GM23338 (cell line): ENCODE results near the gene MECP2. TPM values are rescaled to one million over a fixed set of nuclear protein-coding genes. Genes with fewer than 3 reads are reported as not detected.

ENCODE experiments used
- ATAC-seq: fragments of 200-7000 bp; cut with Tn5 transposase; 3 replicates; pipeline ENCODE4 v1.9.1; 2020
- DNase-seq: peaks from one replicate; pipeline ENCODE4 v3.0.0-alpha.2; 2015; ENCODE audit warnings: low spot score
- H2AFZ ChIP-seq: fragments of 200-600 bp; sonication (generic); 2 replicates; pipeline ENCODE4 v1.8.0; 2016; ENCODE audit warnings: antibody characterized with exemption, mild to moderate bottlenecking, moderate library complexity
- H3F3A ChIP-seq: fragments of 200-600 bp; sonication (generic); replicated peaks from 2 replicates; pipeline ENCODE4 v1.8.0; 2017; ENCODE audit warnings: antibody characterized with exemption, mixed run types, low read depth
- H3K27ac ChIP-seq: fragments of 200-600 bp; sonication (generic); 2 replicates; pipeline ENCODE4 v1.6.1; 2016; ENCODE audit warnings: low read depth
- H3K27me3 ChIP-seq: fragments of 200-600 bp; sonication (generic); 2 replicates; pipeline ENCODE4 v1.8.0; 2016; ENCODE audit warnings: mild to moderate bottlenecking, mixed run types, moderate library complexity; ENCODE audit not compliant: insufficient read depth
- H3K36me3 ChIP-seq: fragments of 200-600 bp; sonication (generic); 2 replicates; pipeline ENCODE4 v1.8.0; 2016; ENCODE audit warnings: mild to moderate bottlenecking; ENCODE audit not compliant: insufficient read depth
- H3K4me1 ChIP-seq: fragments of 200-600 bp; sonication (generic); 2 replicates; pipeline ENCODE4 v1.8.0; 2016; ENCODE audit warnings: mild to moderate bottlenecking, moderate library complexity; ENCODE audit not compliant: insufficient read depth
- H3K4me2 ChIP-seq: fragments of 200-600 bp; sonication (generic); 2 replicates; pipeline ENCODE4 v1.7.1; 2017; ENCODE audit warnings: mixed run types
- H3K4me3 ChIP-seq: fragments of 200-600 bp; sonication (generic); 2 replicates; pipeline ENCODE4 v1.6.1; 2016; ENCODE audit warnings: mixed run types
- H3K79me2 ChIP-seq: fragments of 200-600 bp; sonication (generic); replicated peaks from 2 replicates; pipeline ENCODE4 v1.8.0; 2017; ENCODE audit warnings: mild to moderate bottlenecking; ENCODE audit not compliant: insufficient read depth
- H3K9me2 ChIP-seq: fragments of 200-600 bp; sonication (generic); 2 replicates; pipeline ENCODE4 v1.8.0; 2017; ENCODE audit not compliant: insufficient read depth
- H4K20me1 ChIP-seq: fragments of 200-600 bp; sonication (generic); replicated peaks from 2 replicates; pipeline ENCODE4 v1.8.0; 2017; ENCODE audit warnings: mild to moderate bottlenecking; ENCODE audit not compliant: insufficient read depth
- H3K27ac Mint-ChIP-seq: 2 replicates; pipeline ENCODE4 v1.8.0; 2020; ENCODE audit warnings: inconsistent platforms, mild to moderate bottlenecking, moderate library complexity, mixed read lengths
- H3K27me3 Mint-ChIP-seq: 3 replicates; pipeline ENCODE4 v1.8.0; 2022; ENCODE audit warnings: low read depth, mild to moderate bottlenecking, moderate library complexity, mixed read lengths, inconsistent platforms; ENCODE audit not compliant: insufficient read depth, poor library complexity
- H3K36me3 Mint-ChIP-seq: 3 replicates; pipeline ENCODE4 v1.8.0; 2021; ENCODE audit warnings: low read depth, mild to moderate bottlenecking, inconsistent platforms, moderate library complexity, mixed read lengths
- H3K4me1 Mint-ChIP-seq: 3 replicates; pipeline ENCODE4 v1.8.0; 2020; ENCODE audit warnings: mild to moderate bottlenecking, inconsistent platforms, mixed read lengths
- H3K4me3 Mint-ChIP-seq: 3 replicates; pipeline ENCODE4 v1.8.0; 2021; ENCODE audit warnings: moderate library complexity, mild to moderate bottlenecking, inconsistent platforms, mixed read lengths
- H3K9me3 Mint-ChIP-seq: 3 replicates; pipeline ENCODE4 v1.8.0; 2020; ENCODE audit warnings: moderate library complexity, mild to moderate bottlenecking, inconsistent platforms, mixed read lengths
- CTCF ChIP-seq, 2 experiments: fragments of 200-600 bp in 1 of 2; sonication (generic) in 1 of 2; conservative IDR thresholded peaks; 2 replicates each; pipeline versions ENCODE4 v1.5.1 to v1.6.1; 2016 to 2017; ENCODE audit warnings: antibody characterized with exemption in 2 of 2, low read depth in 2 of 2, mild to moderate bottlenecking in 2 of 2, moderate library complexity in 1 of 2
- ETS1 ChIP-seq: IDR thresholded peaks from 2 replicates; pipeline ENCODE4 v1.6.1; 2016; ENCODE audit warnings: antibody characterized with exemption
- EZH2 ChIP-seq: fragments of 200-600 bp; sonication (generic); IDR thresholded peaks from one replicate; pipeline ENCODE4 v1.8.0; 2017; ENCODE audit warnings: antibody characterized with exemption, mild to moderate bottlenecking, low read depth; ENCODE audit not compliant: unreplicated experiment
- EZH2phosphoT487 ChIP-seq: fragments of 200-600 bp; sonication (generic); IDR thresholded peaks from one replicate; pipeline ENCODE4 v1.8.1; 2018; ENCODE audit warnings: antibody characterized with exemption; ENCODE audit not compliant: unreplicated experiment
- NANOG ChIP-seq: IDR thresholded peaks from 2 replicates; pipeline ENCODE4 v1.6.1; 2016; ENCODE audit warnings: antibody characterized with exemption, borderline replicate concordance
- POLR2AphosphoS5 ChIP-seq: IDR thresholded peaks from 2 replicates; pipeline ENCODE4 v1.6.1; 2016; ENCODE audit warnings: antibody characterized with exemption, low read depth
- ZNF331 ChIP-seq: fragments of 250-450 bp; sonication (Bioruptor Pico); IDR thresholded peaks from 2 replicates; pipeline ENCODE4 v1.5.0; 2020; ENCODE audit warnings: low read depth, mild to moderate bottlenecking, moderate library complexity
- ZNF462 ChIP-seq: fragments of 250-450 bp; sonication (Bioruptor Pico); IDR thresholded peaks from 2 replicates; pipeline ENCODE4 v1.5.0; 2020; ENCODE audit warnings: mild to moderate bottlenecking, moderate library complexity
- polyA plus RNA-seq: library from polyadenylated mRNA; unstranded; fragments of >200 nt; fragmentation: Nextera tagmentation; extraction: Ambion mirVana; gene quantifications from 2 replicates; pipeline ENCODE4 v1.2.1, GENCODE V29; 2016
- total RNA-seq: library from RNA; depleted of rRNA; stranded (reverse); fragments of >200 nt; shearing (Covaris generic); gene quantifications from 2 replicates; pipeline ENCODE4 v1.2.3, GENCODE V29; 2014

MECP2 gene
- total and polyA plus RNA-seq, 2 experiments from 2014 or later, result 27.7 to 32.7 TPM

- no peak for TF ChIP-seq EZH2phosphoT487
- TF ChIP-seq ZNF462 (CRISPR knock-in tag), result no peak
- no peak for TF ChIP-seq POLR2AphosphoS5
- no peak for TF ChIP-seq ETS1
These were observed 81.8 kb downstream of the MECP2 start (continued) for GRCh38 chrX:154015581-154016264.

GRCh38 chrX:154014429-154015380 is 82.8 kb downstream of the MECP2 start:
- ATAC-seq (no peak), DNase-seq (no peak)
- no peaks in the 10 kb centered on the region for H3K4me1 ChIP-seq
- Mint-ChIP-seq H3K9me3 (no peaks in the 10 kb centered on the region), H3K4me3 (no peak overlapping the region), H3K27me3 (no peaks in the 10 kb centered on the region), H3K4me1 (peaks cover 16% of the 10 kb centered on the region), H3K36me3 (peaks cover 26% of the 10 kb centered on the region; the same call in 2 of the 3 replicates), H3K27ac (no peak overlapping the region)
- H3K27ac ChIP-seq, result peak overlapping the region; percentile 63; the same call in 1 of the 2 replicates
- H2AFZ ChIP-seq, result no peak overlapping the region
- H4K20me1 ChIP-seq, result no peaks in the 10 kb centered on the region
- H3K79me2 ChIP-seq, result no peaks in the 10 kb centered on the region
- no peaks in the 10 kb centered on the region for H3K27me3 ChIP-seq
- TF ChIP-seq CTCF (conservative IDR thresholded peaks at IDR 0.05; ENCODE audit: low read depth in 2 of 2) (no peak), ZNF331 (no peak), EZH2 (no peak), POLR2AphosphoS5 (no peak), NANOG (no peak)
- no peaks in the 10 kb centered on the region for H3K36me3 ChIP-seq
- H3K4me2 ChIP-seq, result no peak overlapping the region
- H3F3A ChIP-seq, result no peaks in the 10 kb centered on the region
- no peak overlapping the region for H3K4me3 ChIP-seq
- no peaks in the 10 kb centered on the region for H3K9me2 ChIP-seq
